ENCODE results near the gene USP17L21.
A peak's percentile ranks its signal among the peaks of the same experiment; 100 is the strongest.
"Not testable (repeated sequence)": the region's sequence is repeated elsewhere in the genome, so short reads cannot be mapped to it uniquely, and the experiment has no call there.

Gene USP17L21

GRCh38 chr4:9262572-9262971 is at the start of gene USP17L21:
Gene USP17L21, plus strand, starts transcription at chr4:9262872. Its CDS starts 0 bp downstream, at chr4:9262872.
- DNase-seq, result not testable (repeated sequence)

- DNase-seq, result not testable (repeated sequence)
Measured at GRCh38 chr4:9214701-9215100, 48.0 kb upstream of the USP17L21 start.

GRCh38 chr4:9215105-9215504 is 47.6 kb upstream of the USP17L21 start, which contains the start of gene USP17L11:
Gene USP17L11, plus strand, starts transcription at chr4:9215405. Its CDS starts 0 bp downstream, at chr4:9215405.
- DNase-seq, result not testable (repeated sequence)

- not testable (repeated sequence) for DNase-seq
Measured at GRCh38 chr4:9219852-9220251, 42.8 kb upstream of the USP17L21 start, which contains the start of gene USP17L12. Gene USP17L12, plus strand, starts transcription at chr4:9220152. Its CDS starts 0 bp downstream, at chr4:9220152.

- not testable (repeated sequence) for DNase-seq
Measured at GRCh38 chr4:9224596-9224995, 38.1 kb upstream of the USP17L21 start, which contains the start of gene USP17L13. Gene USP17L13, plus strand, starts transcription at chr4:9224896. Its CDS starts 0 bp downstream, at chr4:9224896.

- not testable (repeated sequence) for DNase-seq
Measured at GRCh38 chr4:9230249-9230648, 32.4 kb upstream of the USP17L21 start.

- not testable (repeated sequence) for DNase-seq
Measured at GRCh38 chr4:9234085-9234484, 28.6 kb upstream of the USP17L21 start, which contains the start of gene USP17L15. Gene USP17L15, plus strand, starts transcription at chr4:9234385. Its CDS starts 0 bp downstream, at chr4:9234385.

GRCh38 chr4:9238461-9238860 is 24.2 kb upstream of the USP17L21 start:
- peak in 1 of 2 donors; percentile 17 for DNase-seq

- DNase-seq, result not testable (repeated sequence)
Measured at GRCh38 chr4:9243579-9243978, 19.1 kb upstream of the USP17L21 start, which contains the start of gene USP17L17. Gene USP17L17, plus strand, starts transcription at chr4:9243879. Its CDS starts 0 bp downstream, at chr4:9243879.

- DNase-seq, result not testable (repeated sequence)
Measured at GRCh38 chr4:9247953-9248680, 14.6 kb upstream of the USP17L21 start, which contains the start of gene USP17L18. Gene USP17L18, plus strand, starts transcription at chr4:9248630. Its CDS starts 0 bp downstream, at chr4:9248630.

GRCh38 chr4:9253078-9253477 is 9.6 kb upstream of the USP17L21 start, which contains the start of gene USP17L19:
Gene USP17L19, plus strand, starts transcription at chr4:9253378. Its CDS starts 0 bp downstream, at chr4:9253378.
- DNase-seq, result not testable (repeated sequence)

GRCh38 chr4:9257824-9258223 is 4.8 kb upstream of the USP17L21 start, which contains the start of gene USP17L20:
Gene USP17L20, plus strand, starts transcription at chr4:9258124. Its CDS starts 0 bp downstream, at chr4:9258124.
- not testable (repeated sequence) for DNase-seq

- DNase-seq, result not testable (repeated sequence)
Measured at GRCh38 chr4:9267319-9267718, 4.6 kb downstream of the USP17L21 start, which contains the start of gene USP17L22. Gene USP17L22, plus strand, starts transcription at chr4:9267619. Its CDS starts 0 bp downstream, at chr4:9267619.

GRCh38 chr4:9271719-9272118 is 9.0 kb downstream of the USP17L21 start:
- not testable (repeated sequence) for DNase-seq

All from CD4-positive, alpha-beta T cell treated with Interleukin-4 for 1 hour (primary cell).